Mucosa of descending colon (tissue), 3 donors: ENCODE results near the gene CDC42. TPM values are rescaled to one million over a fixed set of nuclear protein-coding genes. Genes with fewer than 3 reads are reported as not detected.
"Not testable (repeated sequence)": the region's sequence is repeated elsewhere in the genome, so short reads cannot be mapped to it uniquely, and the experiment has no call there.

ENCODE experiments used
- ATAC-seq: fragments of 200-7000 bp; cut with Tn5 transposase; one replicate; pipeline ENCODE4 v1.9.1; 2020; ENCODE audit warnings: mild to moderate bottlenecking, moderate library complexity
- DNase-seq, 3 donors: peaks; one replicate each; pipeline ENCODE4 v3.0.0-alpha.2; 2020
- H3K36me3 ChIP-seq: fragments of 200-600 bp; one replicate; pipeline ENCODE4 v1.8.0; 2021; ENCODE audit warnings: low read depth, mild to moderate bottlenecking
- H3K4me1 ChIP-seq: fragments of 200-600 bp; one replicate; pipeline ENCODE4 v1.8.0; 2021; ENCODE audit warnings: low read depth, mild to moderate bottlenecking
- H3K4me3 ChIP-seq: fragments of 200-600 bp; one replicate; pipeline ENCODE4 v1.8.0; 2021; ENCODE audit warnings: mild to moderate bottlenecking
- H3K9me3 ChIP-seq: fragments of 200-600 bp; one replicate; pipeline ENCODE4 v1.8.0; 2021; ENCODE audit warnings: mild to moderate bottlenecking
- intact Hi-C, 2 donors: fragments of 100-400 bp; cut with DNase I in 1 of 2; cut with micrococcal nuclease in 1 of 2; formaldehyde crosslinking; loops; one replicate each; pipeline versions ENCODE4 v1.11.0 to v1.11.1; 2022; cut with DNase I, micrococcal nuclease
- total RNA-seq, 3 donors: library from RNA; stranded (reverse); fragmentation: NEBNext Ultra II Directional in 2 of 3; extraction: Animal tissue kit (Norgen Biotek cat#: 25700) in 2 of 3; gene quantifications; one replicate each; pipeline versions ENCODE4 v1.2.1 to v1.2.4, GENCODE V29; 2021 to 2023
- TF ChIP-seq, protein P1 (sequence below): fragments of 200-600 bp; IDR thresholded peaks from one replicate; pipeline ENCODE4 v1.8.0; 2022; ENCODE audit warnings: antibody characterized with exemption, mild to moderate bottlenecking
- donor health status: DM: no; HTN: no; CAD: no; lungs with moderate emphysema.
- donor health status: DM: no; HTN: no; CAD: no.
- donor health status: DM: no; HTN: yes; CAD: no.

Gene CDC42
- total RNA-seq, 3 donors from 2014 or later = 231 to 292 (median 282) TPM

DNA sequence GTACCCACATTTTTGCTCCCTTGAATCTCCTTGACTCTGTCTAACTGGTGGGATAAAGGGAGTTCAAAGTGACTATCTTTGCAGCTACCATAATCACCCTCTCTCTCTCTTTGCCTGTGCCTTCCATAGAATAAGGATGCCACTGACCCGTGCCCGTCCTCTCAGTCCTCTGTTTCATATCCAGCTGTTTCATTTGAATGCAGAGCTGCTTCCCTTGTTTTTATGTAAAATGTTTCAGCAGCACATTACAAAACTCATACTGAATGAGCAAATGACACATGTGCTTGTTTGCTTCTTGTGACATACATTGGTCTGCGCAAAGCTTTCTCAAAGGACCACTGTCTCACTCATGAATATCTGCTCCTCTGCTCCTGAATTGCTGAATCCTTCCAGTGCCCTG lies 38.4 kb downstream of the CDC42 start:
- DNase-seq = no peak
- intact Hi-C loops = no loop called here
- Histone ChIP-seq H3K9me3 (no peaks in the 10 kb centered on the region), H3K4me3 (no peak overlapping the region), H3K36me3 (no peaks in the 10 kb centered on the region), H3K4me1 (peaks cover 14% of the 10 kb centered on the region)
- TF ChIP-seq, protein P1, sequence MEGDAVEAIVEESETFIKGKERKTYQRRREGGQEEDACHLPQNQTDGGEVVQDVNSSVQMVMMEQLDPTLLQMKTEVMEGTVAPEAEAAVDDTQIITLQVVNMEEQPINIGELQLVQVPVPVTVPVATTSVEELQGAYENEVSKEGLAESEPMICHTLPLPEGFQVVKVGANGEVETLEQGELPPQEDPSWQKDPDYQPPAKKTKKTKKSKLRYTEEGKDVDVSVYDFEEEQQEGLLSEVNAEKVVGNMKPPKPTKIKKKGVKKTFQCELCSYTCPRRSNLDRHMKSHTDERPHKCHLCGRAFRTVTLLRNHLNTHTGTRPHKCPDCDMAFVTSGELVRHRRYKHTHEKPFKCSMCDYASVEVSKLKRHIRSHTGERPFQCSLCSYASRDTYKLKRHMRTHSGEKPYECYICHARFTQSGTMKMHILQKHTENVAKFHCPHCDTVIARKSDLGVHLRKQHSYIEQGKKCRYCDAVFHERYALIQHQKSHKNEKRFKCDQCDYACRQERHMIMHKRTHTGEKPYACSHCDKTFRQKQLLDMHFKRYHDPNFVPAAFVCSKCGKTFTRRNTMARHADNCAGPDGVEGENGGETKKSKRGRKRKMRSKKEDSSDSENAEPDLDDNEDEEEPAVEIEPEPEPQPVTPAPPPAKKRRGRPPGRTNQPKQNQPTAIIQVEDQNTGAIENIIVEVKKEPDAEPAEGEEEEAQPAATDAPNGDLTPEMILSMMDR = no peak
- no peak for ATAC-seq

DNA sequence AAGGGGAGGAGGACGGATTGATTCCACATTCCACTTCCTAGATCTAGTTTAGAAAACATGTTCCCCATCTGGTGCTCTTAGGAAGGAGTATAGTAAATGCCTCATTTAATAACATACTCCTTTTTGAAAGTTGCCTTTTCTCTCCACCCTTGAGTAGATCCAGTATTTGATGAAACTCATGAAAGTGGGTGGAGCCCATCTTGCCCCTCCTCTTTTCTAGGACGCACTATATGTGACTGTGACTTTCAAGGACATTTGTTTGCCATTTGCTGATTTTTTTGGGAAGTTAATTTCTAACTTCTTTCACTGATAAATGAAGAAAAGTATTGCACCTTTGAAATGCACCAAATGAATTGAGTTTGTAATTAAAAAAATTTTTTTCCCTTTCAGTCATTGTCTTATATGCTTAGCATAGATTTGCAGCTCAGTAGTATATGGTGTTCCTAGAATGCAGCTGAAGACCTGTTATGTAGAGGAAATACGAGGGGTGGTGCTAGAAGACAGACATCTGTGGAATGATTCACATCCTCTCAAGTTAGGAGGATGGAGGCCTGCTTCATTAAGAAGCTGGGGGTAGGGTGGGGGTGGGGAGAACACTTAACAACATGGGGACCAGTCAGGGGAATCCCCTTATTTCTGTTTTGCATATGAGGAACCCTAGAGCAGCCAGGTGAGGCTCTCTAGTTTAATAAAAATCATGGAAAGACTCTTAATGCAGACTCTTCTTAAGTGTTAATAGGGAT lies 39.7 kb downstream of the CDC42 start:
- peaks cover 14% of the 10 kb centered on the region for H3K4me1 ChIP-seq
- H3K36me3 ChIP-seq, H3K9me3 ChIP-seq, intact Hi-C loops, H3K4me3 ChIP-seq, DNase-seq: not testable (repeated sequence)
- ATAC-seq = peak; percentile 42

DNA sequence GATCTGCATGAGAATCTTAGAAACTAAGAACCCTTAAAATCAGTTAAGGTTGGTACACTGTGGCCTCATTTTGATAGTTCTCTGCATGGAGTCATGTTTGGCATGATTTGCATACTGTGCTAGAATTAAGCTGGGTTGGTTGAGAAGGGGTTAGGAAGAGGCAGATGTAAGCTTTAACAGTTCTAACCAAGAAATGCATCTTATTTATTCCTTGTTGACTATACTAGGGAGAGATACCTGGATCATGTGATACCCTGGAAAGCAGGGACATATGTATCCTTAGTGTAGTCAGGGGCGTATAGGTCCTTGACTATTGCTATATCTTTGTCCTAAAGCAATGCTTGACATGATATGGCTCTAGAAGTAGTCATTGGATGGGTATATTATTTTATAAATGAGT lies 41.0 kb downstream of the CDC42 start:
- Histone ChIP-seq H3K36me3 (no peaks in the 10 kb centered on the region), H3K4me3 (no peak overlapping the region), H3K9me3 (no peaks in the 10 kb centered on the region), H3K4me1 (peaks cover 11% of the 10 kb centered on the region)
- no peak for ATAC-seq
- intact Hi-C loops = no loop called here
- no peak for DNase-seq
- TF ChIP-seq, protein P1 = no peak

DNA sequence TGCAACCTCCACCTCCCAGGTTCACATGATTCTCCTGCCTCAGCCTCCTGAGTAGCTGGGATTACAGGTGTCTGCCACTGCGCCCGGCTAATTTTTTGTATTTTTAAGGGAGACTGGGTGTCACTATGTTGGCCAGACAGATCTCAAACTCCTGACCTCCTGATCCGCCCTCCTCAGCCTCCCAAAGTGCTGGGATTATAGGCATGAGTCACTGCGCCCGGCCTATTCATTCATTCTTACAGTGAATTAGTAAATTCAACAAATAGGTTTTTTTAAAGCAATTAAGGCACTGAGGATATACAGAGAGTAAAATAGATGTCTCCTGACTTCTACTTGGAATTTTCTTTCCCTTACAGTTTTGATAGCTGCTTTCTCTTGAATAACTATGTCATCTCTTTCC lies 43.5 kb downstream of the CDC42 start:
- intact Hi-C loops = no loop called here
- TF ChIP-seq, protein P1 = no peak
- ATAC-seq (no peak), DNase-seq (no peak)
- H3K4me3 ChIP-seq = no peak overlapping the region
- H3K9me3 ChIP-seq = no peaks in the 10 kb centered on the region
- no peaks in the 10 kb centered on the region for H3K36me3 ChIP-seq
- no peaks in the 10 kb centered on the region for H3K4me1 ChIP-seq

DNA sequence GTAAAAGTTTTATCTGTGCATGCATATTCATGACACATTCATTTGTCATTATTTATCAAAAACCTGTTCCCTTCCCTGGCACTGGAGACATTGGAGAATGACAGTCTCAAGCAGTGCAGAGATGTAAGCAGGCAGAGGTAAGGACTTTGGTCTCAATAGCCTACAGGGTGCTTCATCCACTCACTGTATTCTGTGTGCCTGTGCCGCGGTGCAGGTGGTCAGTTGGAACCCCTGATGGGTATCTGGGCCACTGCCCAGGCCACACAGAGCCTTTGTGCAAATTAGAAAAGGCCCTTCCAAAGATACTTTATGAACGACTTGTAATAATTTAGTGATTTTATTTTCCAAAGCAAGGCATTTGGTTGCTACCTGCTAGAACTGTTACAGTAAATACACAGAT lies 44.0 kb downstream of the CDC42 start:
- intact Hi-C loops = no loop called here
- no peak for DNase-seq
- ATAC-seq = no peak
- H3K36me3 ChIP-seq = no peaks in the 10 kb centered on the region
- H3K9me3 ChIP-seq = no peaks in the 10 kb centered on the region
- no peak overlapping the region for H3K4me3 ChIP-seq
- TF ChIP-seq, protein P1 = no peak
- H3K4me1 ChIP-seq = no peaks in the 10 kb centered on the region

DNA sequence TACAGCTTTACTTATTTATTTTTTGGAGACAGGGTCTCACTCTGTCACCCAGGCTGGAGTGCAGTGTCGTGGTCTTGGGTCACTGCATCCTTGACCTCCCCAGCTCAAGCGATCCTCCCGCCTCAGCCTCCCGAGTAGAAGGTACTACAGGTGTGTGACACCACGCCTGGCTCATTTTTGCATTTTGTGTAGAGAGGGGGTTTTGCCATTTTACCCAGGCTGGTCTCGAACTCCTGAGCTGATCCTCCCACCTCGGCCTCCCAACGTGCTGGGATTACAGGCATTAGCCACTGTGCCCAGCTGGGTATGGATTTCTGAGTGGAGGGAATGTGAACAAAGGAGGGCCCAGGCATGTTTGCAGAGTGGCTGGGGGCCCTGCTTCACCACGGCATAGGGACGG lies 46.2 kb downstream of the CDC42 start:
- peaks cover 3% of the 10 kb centered on the region for H3K4me1 ChIP-seq
- TF ChIP-seq, protein P1 = no peak
- DNase-seq (no peak), ATAC-seq (no peak)
- intact Hi-C loops = no loop called here
- no peaks in the 10 kb centered on the region for H3K9me3 ChIP-seq
- H3K36me3 ChIP-seq = no peaks in the 10 kb centered on the region
- no peak overlapping the region for H3K4me3 ChIP-seq
